ENCODE data around the gene SEPTIN5.

GRCh38 chr22:19671316-19671715 is 43.0 kb upstream of the SEPTIN5 start:
- no peak for TF ChIP-seq REST (IDR thresholded peaks at IDR 0.05; ENCODE audit: insufficient read depth in 1 of 2, low read depth in 2 of 2, low read length in 2 of 2)
- no peak for TF ChIP-seq POLR2AphosphoS5 (IDR thresholded peaks at IDR 0.05; ENCODE audit: low read depth, low read length)
- no peak for TF ChIP-seq FOXP2 (optimal IDR thresholded peaks at IDR 0.05; ENCODE audit: borderline replicate concordance, extremely low read depth, extremely low read length, insufficient read depth)
